NCI-H2196 (cell line): ENCODE results near the gene CYP4X1.
"Not testable (repeated sequence)": the region's sequence is repeated elsewhere in the genome, so short reads cannot be mapped to it uniquely, and the experiment has no call there.

Source experiments
- DNase-seq: peaks from one replicate; lab custom pipeline; 2025; ENCODE audit not compliant: unreplicated experiment; lab: John Stamatoyannopoulos, UW

CYP4X1 gene

GRCh38 chr1:47069509-47069908, 46.0 kb downstream of the CYP4X1 start:
- not testable (repeated sequence) for DNase-seq

GRCh38 chr1:47089356-47089755, 65.9 kb downstream of the CYP4X1 start:
- peak; percentile 47 for DNase-seq

GRCh38 chr1:47091476-47091875, 68.0 kb downstream of the CYP4X1 start:
- not testable (repeated sequence) for DNase-seq
